ENCODE measurements around the gene CRHR2. TPM values are rescaled to one million over a fixed set of nuclear protein-coding genes. Genes with fewer than 3 reads are reported as not detected.
A peak's percentile ranks its signal among the peaks of the same experiment; 100 is the strongest.

Gene CRHR2
- total and polyA plus RNA-seq, 4 experiments from 2014 or later, result not detected

DNA sequence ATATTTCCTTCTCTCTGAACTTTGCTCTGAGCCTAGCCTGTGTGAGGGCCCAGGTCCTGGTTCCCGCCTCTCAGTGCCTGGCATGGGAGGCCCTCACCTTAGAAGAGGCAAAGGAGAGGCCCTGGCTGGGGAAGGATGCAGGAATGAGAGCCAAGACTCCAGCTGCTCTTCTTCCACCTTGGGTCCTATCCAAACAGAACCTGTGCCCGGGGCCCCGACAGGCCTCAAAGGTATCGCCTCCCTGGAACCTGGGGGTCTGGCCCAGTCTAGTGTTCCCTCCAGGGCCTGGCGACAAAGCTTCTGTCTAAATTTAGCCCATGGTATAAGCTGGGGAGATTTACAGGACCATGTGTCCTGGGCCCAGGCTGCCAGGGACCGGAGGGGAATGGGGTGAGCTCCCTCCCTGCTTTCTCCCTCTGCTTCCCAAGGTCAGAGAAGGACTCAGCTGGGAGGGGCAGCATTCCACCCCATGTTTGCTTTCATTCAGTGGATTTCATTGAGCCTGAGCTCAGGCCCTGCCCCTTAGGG lies 12.0 kb upstream of the CRHR2 start:
- Mint-ChIP-seq H3K27ac (no peak overlapping the region), H3K36me3 (no peaks in the 10 kb centered on the region), H3K4me1 (peaks cover 3 to 15% (median 10%) of the 10 kb centered on the region in 4 donors), H3K9me3 (no peaks in the 10 kb centered on the region), H3K4me3 (no peak overlapping the region), H3K27me3 (peaks cover 2 to 4% of the 10 kb centered on the region in 2 donors)
- Histone ChIP-seq H3K27me3 (ENCODE audit: insufficient read depth, low read length) (no peaks in the 10 kb centered on the region), H3K4me3 (ENCODE audit: low read length in 2 of 2) (no peak overlapping the region), H3K9me3 (ENCODE audit: control insufficient read depth in 1 of 2, low read length in 2 of 2) (no peaks in the 10 kb centered on the region), H3K4me1 (ENCODE audit: insufficient read depth, low read length) (no peaks in the 10 kb centered on the region), H3K27ac (ENCODE audit: low read depth, low read length) (no peak overlapping the region), H3K36me3 (ENCODE audit: insufficient read depth, low read length) (no peaks in the 10 kb centered on the region)
- POLR2A ChIA-PET (ENCODE audit: partially characterized antibody), result no interaction called here
- intact Hi-C loops (cut with micrococcal nuclease), result no loop called here
- CTCF ChIA-PET (ENCODE audit: partially characterized antibody), result interaction anchor here (0.8 to 19.4 kb wide), 3 partner anchors 9 to 44 kb away, joined by 3 to 341 read pairs (median 16); no protein-coding TSS in a partner anchor
- no peak for DNase-seq

DNA sequence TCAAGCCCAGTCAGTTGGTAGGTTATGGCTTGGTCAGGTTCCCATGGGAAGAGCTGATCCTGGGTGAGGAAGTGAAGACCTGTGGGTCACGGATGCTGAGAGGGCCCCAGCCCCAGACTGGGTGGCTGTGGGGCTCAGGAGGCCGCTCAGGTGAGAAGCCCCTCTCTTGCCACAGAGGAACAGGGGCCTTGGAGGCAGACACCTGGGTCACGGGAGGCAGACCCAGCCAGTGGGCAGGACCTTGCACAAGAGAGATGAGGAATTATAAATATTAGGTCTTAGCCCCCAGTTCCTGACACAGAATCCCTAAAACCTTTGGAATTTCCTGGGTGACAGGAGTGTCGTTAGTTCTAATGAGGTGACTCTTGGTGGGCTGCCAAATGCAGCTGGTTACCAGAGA lies 10.6 kb upstream of the CRHR2 start:
- ChIA-PET CTCF (ENCODE audit: partially characterized antibody) (interaction anchor here (2.8 kb wide), 1 partner anchor 11 kb away, joined by 16 read pairs; no protein-coding TSS in a partner anchor), POLR2A (ENCODE audit: partially characterized antibody) (no interaction called here)
- no peaks in the 10 kb centered on the region for H3K4me1 ChIP-seq (ENCODE audit: insufficient read depth, low read length)
- H3K27me3 ChIP-seq (ENCODE audit: insufficient read depth, low read length), result no peaks in the 10 kb centered on the region
- H3K36me3 Mint-ChIP-seq, result no peaks in the 10 kb centered on the region
- H3K27ac ChIP-seq (ENCODE audit: low read depth, low read length), result no peak overlapping the region
- no peak overlapping the region for H3K27ac Mint-ChIP-seq
- no peaks in the 10 kb centered on the region for H3K9me3 Mint-ChIP-seq
- no peak overlapping the region for H3K4me3 Mint-ChIP-seq
- H3K27me3 Mint-ChIP-seq, result peaks cover 2 to 4% of the 10 kb centered on the region in 2 donors
- DNase-seq, result no peak
- peaks cover 3 to 10% (median 5%) of the 10 kb centered on the region in 4 donors for H3K4me1 Mint-ChIP-seq
- intact Hi-C loops (cut with micrococcal nuclease), result no loop called here
- no peak overlapping the region for H3K4me3 ChIP-seq (ENCODE audit: low read length in 2 of 2)
- no peaks in the 10 kb centered on the region for H3K9me3 ChIP-seq (ENCODE audit: control insufficient read depth in 1 of 2, low read length in 2 of 2)
- H3K36me3 ChIP-seq (ENCODE audit: insufficient read depth, low read length), result no peaks in the 10 kb centered on the region

DNA sequence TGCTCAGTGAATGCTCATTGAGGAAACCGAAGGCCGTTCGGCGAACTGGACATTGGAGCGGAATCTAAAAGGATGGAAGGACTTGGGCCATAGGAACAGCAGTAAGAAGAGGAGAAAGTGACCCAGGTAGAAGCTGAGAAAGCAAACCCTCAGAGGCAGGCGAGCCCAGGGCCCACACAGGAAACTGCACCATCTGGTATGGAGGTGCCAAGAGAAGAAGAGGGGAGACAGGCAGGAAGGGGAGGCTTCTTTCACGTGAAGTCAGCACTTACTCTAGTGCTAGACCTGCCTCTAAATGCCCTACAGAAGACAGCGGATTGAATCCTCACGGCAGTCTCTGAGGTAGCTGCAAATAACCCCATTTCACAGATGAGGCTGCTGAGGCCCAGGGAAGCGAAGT lies 10.2 kb upstream of the CRHR2 start:
- peak overlapping the region in 1 of 7 donors; percentile 34 for H3K27ac Mint-ChIP-seq
- no peak overlapping the region for H3K4me3 Mint-ChIP-seq
- no peak for DNase-seq
- no peaks in the 10 kb centered on the region for H3K9me3 Mint-ChIP-seq
- Histone ChIP-seq H3K4me1 (ENCODE audit: insufficient read depth, low read length) (no peaks in the 10 kb centered on the region), H3K27ac (ENCODE audit: low read depth, low read length) (no peak overlapping the region), H3K4me3 (ENCODE audit: low read length in 2 of 2) (no peak overlapping the region), H3K36me3 (ENCODE audit: insufficient read depth, low read length) (no peaks in the 10 kb centered on the region), H3K27me3 (ENCODE audit: insufficient read depth, low read length) (no peaks in the 10 kb centered on the region), H3K9me3 (ENCODE audit: control insufficient read depth in 1 of 2, low read length in 2 of 2) (no peaks in the 10 kb centered on the region)
- peaks cover 2 to 4% of the 10 kb centered on the region in 2 donors for H3K27me3 Mint-ChIP-seq
- ChIA-PET POLR2A (ENCODE audit: partially characterized antibody) (no interaction called here), CTCF (ENCODE audit: partially characterized antibody) (no interaction called here)
- intact Hi-C loops (cut with micrococcal nuclease), result no loop called here
- H3K36me3 Mint-ChIP-seq, result no peaks in the 10 kb centered on the region
- H3K4me1 Mint-ChIP-seq, result peaks cover 0 to 9% (median 1%) of the 10 kb centered on the region in 4 donors

DNA sequence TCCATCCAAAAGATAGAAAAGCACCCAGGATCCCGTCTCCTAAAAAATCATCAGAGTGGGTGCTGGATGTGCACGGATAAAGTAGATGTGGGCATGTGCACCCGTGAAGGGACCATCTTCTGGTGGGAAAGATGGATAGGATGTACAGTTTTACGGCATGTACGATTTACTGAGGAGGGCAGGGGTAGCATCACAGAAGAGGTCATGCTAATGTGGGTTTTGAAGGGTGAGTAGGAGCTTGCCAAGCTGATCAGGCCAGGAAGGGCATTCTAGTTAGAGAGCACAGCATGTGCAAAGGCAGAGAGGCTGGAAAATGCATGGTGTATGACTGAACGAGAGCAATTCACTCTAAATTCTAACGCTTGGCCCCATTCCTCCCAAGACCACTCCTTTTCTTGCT lies 7.8 kb upstream of the CRHR2 start:
- Histone ChIP-seq H3K36me3 (ENCODE audit: insufficient read depth, low read length) (no peaks in the 10 kb centered on the region), H3K4me1 (ENCODE audit: insufficient read depth, low read length) (no peaks in the 10 kb centered on the region), H3K27me3 (ENCODE audit: insufficient read depth, low read length) (no peaks in the 10 kb centered on the region), H3K9me3 (ENCODE audit: control insufficient read depth in 1 of 2, low read length in 2 of 2) (no peaks in the 10 kb centered on the region), H3K27ac (ENCODE audit: low read depth, low read length) (no peak overlapping the region), H3K4me3 (ENCODE audit: low read length in 2 of 2) (no peak overlapping the region)
- intact Hi-C loops (cut with micrococcal nuclease), result no loop called here
- Mint-ChIP-seq H3K27me3 (peaks cover 5 to 11% of the 10 kb centered on the region in 2 donors), H3K4me3 (no peak overlapping the region), H3K4me1 (peaks cover 0 to 8% (median under 1%) of the 10 kb centered on the region in 4 donors), H3K36me3 (no peaks in the 10 kb centered on the region), H3K9me3 (no peaks in the 10 kb centered on the region), H3K27ac (no peak overlapping the region)
- no peak for DNase-seq
- ChIA-PET CTCF (ENCODE audit: partially characterized antibody) (interaction anchor here (1.3 kb wide), 1 partner anchor 51 kb away, joined by 6 read pairs; no protein-coding TSS in a partner anchor), POLR2A (ENCODE audit: partially characterized antibody) (no interaction called here)

- Mint-ChIP-seq H3K9me3 (no peaks in the 10 kb centered on the region), H3K27me3 (peaks cover 14 to 16% of the 10 kb centered on the region in 2 donors), H3K4me1 (peaks cover 0 to 8% (median under 1%) of the 10 kb centered on the region in 4 donors), H3K4me3 (no peak overlapping the region), H3K27ac (no peak overlapping the region), H3K36me3 (no peaks in the 10 kb centered on the region)
- no peaks in the 10 kb centered on the region for H3K36me3 ChIP-seq (ENCODE audit: insufficient read depth, low read length)
- no peaks in the 10 kb centered on the region for H3K27me3 ChIP-seq (ENCODE audit: insufficient read depth, low read length)
- POLR2A ChIA-PET (ENCODE audit: partially characterized antibody), result no interaction called here
- no peak for DNase-seq
- no peak overlapping the region for H3K4me3 ChIP-seq (ENCODE audit: low read length in 2 of 2)
- no peak overlapping the region for H3K27ac ChIP-seq (ENCODE audit: low read depth, low read length)
- no peaks in the 10 kb centered on the region for H3K9me3 ChIP-seq (ENCODE audit: control insufficient read depth in 1 of 2, low read length in 2 of 2)
- intact Hi-C loops (cut with micrococcal nuclease), result no loop called here
- CTCF ChIA-PET (ENCODE audit: partially characterized antibody), result no interaction called here
- H3K4me1 ChIP-seq (ENCODE audit: insufficient read depth, low read length), result no peaks in the 10 kb centered on the region
These were observed 6.5 kb upstream of the CRHR2 start for GRCh38 chr7:30688718-30689221.

DNA sequence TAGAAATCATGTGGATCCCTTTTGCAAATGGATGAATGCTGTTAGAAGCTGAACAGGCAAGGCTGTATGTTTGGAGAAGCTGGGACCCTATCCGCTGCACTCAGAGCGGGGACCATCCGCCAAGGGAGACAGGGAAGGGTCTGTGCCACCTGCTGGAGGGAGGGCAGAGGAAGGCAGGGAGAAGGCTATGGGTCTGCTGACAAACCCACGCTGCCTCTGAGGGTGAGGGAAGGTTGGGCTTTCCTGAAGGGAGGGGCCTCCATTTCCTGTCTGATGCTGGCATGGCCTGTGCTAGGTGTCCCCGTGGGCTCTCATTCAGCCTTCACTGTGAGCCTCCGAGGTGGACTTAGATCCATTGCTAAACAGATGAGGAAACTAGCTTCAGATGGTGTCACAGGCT lies 5.3 kb upstream of the CRHR2 start:
- Mint-ChIP-seq H3K36me3 (no peaks in the 10 kb centered on the region), H3K27ac (no peak overlapping the region), H3K27me3 (peaks cover 23 to 24% of the 10 kb centered on the region in 2 donors), H3K4me3 (no peak overlapping the region), H3K9me3 (no peaks in the 10 kb centered on the region), H3K4me1 (peaks cover 1 to 8% (median 5%) of the 10 kb centered on the region in 4 donors)
- Histone ChIP-seq H3K36me3 (ENCODE audit: insufficient read depth, low read length) (no peaks in the 10 kb centered on the region), H3K27me3 (ENCODE audit: insufficient read depth, low read length) (peaks cover 4% of the 10 kb centered on the region), H3K27ac (ENCODE audit: low read depth, low read length) (no peak overlapping the region), H3K4me1 (ENCODE audit: insufficient read depth, low read length) (peaks cover 2% of the 10 kb centered on the region), H3K4me3 (ENCODE audit: low read length in 2 of 2) (no peak overlapping the region), H3K9me3 (ENCODE audit: control insufficient read depth in 1 of 2, low read length in 2 of 2) (no peaks in the 10 kb centered on the region)
- DNase-seq, result no peak
- CTCF ChIA-PET (ENCODE audit: partially characterized antibody), result no interaction called here
- intact Hi-C loops (cut with micrococcal nuclease), result no loop called here
- POLR2A ChIA-PET (ENCODE audit: partially characterized antibody), result no interaction called here

- ChIA-PET POLR2A (ENCODE audit: partially characterized antibody) (no interaction called here), CTCF (ENCODE audit: partially characterized antibody) (interaction anchor here (0.9 to 3.2 kb wide), 3 partner anchors 10 to 56 kb away, joined by 3 to 50 read pairs (median 4); no protein-coding TSS in a partner anchor)
- peaks cover 5 to 29% (median 12%) of the 10 kb centered on the region in 4 donors for H3K4me1 Mint-ChIP-seq
- Histone ChIP-seq H3K4me3 (ENCODE audit: low read length in 2 of 2) (no peak overlapping the region), H3K27ac (ENCODE audit: low read depth, low read length) (no peak overlapping the region), H3K36me3 (ENCODE audit: insufficient read depth, low read length) (no peaks in the 10 kb centered on the region), H3K27me3 (ENCODE audit: insufficient read depth, low read length) (peaks cover 22% of the 10 kb centered on the region), H3K4me1 (ENCODE audit: insufficient read depth, low read length) (peaks cover 14% of the 10 kb centered on the region), H3K9me3 (ENCODE audit: control insufficient read depth in 1 of 2, low read length in 2 of 2) (no peaks in the 10 kb centered on the region)
- intact Hi-C loops (cut with micrococcal nuclease), result no loop called here
- no peak overlapping the region for H3K4me3 Mint-ChIP-seq
- H3K27me3 Mint-ChIP-seq, result peaks cover 28 to 45% of the 10 kb centered on the region in 2 donors
- H3K9me3 Mint-ChIP-seq, result no peaks in the 10 kb centered on the region
- H3K27ac Mint-ChIP-seq, result no peak overlapping the region
- no peak for DNase-seq
- no peaks in the 10 kb centered on the region for H3K36me3 Mint-ChIP-seq
These were observed 2.1 kb upstream of the CRHR2 start for GRCh38 chr7:30684351-30684750.

Data from CD4-positive, alpha-beta memory T cell (primary cell).